Measurements from ENCODE around the gene HOXD10.

The HOXD10 gene

DNA sequence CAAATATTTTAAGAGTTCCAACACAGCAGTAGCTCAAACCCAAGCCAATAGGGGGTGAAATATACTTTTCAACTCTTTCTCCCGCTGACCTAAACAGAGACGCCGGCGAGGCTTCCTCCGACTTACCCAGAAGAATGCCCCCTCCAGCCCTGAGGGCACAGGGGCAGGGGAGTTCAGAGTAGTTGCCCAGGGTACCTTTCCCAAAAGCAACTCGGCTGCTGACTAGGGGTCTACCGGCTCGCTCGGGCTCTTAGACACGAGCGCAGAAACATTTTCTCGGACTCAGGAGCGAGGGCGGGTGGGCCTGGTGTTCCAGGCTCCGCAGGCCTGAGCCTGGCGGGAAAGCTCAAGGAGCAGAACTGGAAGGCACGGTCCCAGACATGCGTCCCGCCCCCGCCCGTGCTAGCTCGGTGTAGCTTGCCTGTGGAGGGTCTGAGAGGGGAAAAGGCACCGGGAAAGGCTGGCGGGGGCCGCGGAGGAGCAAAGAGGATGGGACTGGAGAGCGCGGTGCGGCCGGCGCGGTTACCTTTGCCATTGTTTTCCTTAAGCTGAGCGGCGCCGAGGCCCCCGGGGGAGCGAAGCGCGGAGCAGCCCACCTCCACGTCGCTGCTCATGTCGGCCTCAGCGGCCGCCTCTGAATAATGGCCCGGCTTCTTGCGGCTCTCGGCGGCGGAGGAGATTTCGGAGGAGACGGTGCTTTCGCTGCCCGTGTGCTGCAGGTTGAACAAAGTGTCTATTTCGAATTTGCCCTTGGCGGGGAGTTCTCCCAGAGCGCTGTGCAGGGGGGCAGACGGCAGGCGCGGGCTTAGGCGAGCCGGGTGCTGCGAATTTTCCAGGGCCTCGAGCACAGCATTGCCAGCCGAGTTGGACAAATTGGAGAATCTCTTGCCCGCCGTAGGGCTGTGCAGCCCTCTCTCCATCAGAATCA is 33.5 kb upstream of the HOXD10 start:
- no peak for DNase-seq

DNA sequence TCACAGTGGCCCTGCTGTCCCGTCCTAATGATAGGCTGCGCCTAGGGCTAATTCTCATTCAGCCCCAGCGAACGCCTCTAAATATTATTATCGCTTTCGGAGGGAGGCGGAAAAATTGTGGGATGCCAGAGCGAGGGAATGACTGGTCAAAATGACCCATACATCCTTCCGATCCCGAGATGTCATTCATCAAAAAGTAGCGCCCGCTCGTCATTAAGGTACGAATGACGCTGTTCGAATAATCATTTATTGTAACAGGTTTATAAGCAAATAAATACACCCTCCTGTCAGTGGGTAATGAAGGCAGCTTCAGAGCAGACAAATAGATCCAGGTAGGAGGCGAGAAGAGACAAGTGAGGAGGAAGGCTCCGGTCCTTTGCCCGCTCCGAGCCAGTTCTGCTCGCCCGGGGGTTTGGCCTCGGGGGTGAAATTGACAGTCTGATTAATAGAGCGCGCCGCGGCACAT is 32.7 kb upstream of the HOXD10 start, which contains the start of gene EVX2:
Gene EVX2, minus strand, starts transcription at position 167 of the 466 bp plus-strand sequence. CDS start 186 bp downstream, outside the sequence.
- no peak for DNase-seq

DNA sequence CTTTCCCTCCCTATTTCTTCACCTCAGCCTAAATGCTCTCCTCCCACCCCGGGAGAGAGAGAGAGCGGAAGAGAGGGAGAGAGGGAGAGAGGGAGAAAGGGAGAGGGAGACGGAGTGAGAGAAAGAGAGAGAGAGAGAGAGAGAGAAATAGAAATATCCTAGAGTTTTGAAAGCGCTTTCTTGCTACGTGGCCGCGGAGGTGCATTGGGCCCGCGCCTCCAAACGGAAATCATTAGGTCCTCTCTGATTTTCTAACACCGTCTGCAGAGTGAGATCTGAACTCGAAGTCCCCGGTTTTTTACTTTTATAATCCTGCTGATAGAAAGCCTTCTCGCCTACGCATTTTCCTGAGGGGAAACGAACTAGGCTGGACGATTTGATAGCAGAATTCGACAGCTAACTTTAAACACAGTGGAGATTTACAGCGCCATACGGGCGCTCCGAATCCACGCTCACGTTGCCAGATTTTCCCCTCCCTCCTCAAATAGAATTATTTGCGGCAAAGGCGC is 31.9 kb upstream of the HOXD10 start:
- no peak for DNase-seq

DNA sequence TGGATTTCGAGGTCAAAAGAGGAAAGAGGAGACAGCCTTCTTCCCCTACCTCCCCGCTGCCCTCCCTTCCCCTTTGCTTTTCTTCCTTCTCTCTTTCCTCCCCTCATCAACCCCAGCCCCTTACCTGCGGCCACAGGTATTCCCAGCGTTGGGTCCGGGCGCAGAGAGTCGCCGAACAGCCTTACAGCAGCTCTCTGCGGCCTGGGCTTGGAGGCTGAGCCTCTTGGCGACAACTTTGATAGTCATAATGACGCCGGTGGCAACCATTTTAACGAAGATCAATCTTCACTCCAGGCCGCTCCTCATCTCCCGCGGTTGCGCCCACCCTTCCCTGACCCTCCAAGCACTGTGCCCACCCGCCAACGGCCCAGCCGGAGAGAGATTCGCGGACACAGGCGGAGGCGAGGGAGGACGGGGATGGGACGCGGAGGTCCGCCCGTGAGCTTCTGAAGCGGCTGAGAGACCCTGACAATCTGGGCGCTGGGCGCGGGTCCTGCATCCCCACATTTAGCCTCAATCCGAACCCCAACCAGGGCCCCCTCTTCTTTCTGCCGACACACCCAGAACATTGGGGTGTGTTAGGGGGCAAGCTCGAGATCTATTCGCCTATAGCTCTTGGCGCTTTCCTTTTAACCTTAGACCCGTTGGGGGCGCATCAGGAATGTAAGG is 31.3 kb upstream of the HOXD10 start:
- no peak for DNase-seq

DNA sequence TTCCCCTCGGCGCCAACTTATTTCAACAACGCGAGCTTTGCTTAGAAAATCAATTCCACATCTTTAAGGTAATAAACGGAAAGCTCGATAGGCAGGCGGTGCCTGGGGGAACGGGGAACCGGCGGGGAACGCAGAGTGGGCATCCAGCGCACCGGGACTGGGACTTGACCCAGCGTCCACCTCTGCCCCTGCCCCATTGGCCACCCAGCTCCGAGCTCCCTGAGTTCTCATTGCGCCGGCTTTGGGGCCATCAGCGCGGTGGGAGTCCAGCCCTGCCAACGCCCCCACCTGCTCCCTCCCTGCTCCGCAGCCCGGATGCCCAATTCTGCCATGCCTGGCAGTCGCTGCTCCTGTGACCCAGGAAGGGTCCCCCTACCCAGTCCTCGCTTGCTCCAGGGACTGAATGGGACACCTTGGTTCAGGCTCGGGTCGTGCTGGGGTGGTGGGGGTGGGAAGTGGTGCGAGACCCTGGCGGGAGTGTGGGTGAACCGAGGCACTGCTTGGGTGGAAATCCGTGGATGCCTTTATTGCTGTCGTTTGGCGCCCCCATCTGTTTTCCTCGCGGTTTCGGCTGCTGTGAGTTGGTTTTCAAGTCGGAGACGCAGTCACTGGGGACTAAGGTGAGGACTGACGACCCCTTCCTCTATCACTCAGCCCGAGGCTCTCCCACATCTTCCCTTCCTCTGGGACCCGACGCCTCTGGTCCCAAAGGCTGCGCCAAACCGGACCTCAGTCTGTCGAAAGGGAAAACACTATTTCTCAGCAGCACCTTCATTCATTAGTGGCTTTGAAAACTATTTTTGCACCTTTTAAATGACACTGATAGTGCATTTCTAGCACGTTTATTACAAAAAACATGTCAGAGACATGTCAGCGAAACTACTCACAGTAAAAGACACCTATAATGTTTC is 30.5 kb upstream of the HOXD10 start:
- peak; percentile 37 for DNase-seq

DNA sequence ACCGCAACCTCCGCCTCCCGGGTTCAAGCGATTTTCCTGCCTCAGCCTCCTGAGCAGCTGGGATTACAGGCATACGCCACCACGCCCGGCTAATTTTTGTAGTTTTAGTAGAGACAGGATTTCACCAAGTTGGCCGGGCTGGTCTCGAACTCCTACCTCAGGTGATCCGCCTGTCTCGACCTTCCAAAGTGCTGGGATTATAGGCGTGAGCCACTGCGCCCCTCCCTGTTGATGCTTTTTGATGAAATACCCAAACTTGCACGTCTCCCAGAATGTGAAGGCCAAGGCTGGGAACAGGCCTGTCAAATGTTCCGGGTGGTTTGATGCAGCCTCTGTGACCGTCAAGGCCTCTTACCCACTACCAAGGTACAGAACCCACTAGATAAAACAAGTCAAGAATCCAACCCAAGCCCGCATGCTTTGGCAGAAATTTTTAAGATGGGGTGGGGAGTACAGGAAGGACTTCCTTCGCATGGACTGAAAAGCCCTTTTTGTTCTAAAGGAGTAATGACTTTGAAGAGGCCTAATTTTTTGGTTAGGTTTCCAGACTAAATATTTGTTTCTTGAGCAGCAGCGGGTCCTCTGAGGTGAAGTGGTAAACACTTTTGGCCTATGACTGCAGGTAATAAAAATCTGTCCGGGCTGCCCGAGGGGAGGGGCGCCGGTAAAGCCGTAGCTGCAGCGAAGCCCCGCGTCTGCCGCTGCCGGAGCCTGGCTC is 29.1 kb upstream of the HOXD10 start:
- no peak for DNase-seq

DNA sequence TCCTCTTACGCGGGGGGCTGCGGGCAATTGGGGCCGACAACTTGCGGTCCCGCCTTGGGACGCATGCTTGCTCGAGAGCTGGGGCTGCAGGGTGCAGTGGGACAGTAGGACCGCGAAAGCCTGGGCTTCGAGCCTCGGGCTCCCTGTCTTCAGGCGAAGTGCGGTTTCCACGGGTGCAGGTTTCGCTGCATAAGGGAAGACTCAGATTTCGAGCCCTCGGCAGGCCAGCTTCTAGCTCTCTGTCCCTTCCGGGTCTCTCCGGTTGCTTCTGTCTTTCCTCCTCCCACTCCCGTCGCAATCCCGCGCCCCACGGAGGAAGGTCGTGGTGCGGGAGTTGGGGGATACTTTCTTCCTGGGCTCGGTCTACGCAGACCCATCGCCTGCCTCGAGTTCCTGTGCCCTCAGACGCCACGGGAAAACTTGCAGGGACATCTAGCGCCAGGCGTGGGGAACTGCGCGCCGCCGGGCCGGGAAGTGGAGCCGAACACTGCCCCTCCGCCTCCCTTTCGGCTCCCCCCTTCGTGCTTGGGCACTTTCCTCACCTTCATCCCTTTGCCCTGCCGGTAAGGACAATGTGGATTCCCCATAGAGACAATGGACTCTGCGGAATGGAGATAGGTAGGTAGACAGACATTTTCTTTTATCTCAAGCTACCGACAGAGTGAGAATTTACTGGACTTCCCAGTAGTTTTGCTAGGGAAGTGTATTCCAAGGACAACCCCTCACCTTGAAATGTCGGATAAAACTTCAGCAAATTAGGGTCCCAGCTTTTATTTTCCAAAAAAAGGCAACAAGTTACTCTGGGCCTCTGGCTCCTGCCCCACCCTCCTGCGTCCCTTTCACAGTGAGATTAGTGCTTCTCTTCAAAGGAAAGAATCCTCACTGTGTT is 28.3 kb upstream of the HOXD10 start:
- DNase-seq = peak; percentile 43

DNA sequence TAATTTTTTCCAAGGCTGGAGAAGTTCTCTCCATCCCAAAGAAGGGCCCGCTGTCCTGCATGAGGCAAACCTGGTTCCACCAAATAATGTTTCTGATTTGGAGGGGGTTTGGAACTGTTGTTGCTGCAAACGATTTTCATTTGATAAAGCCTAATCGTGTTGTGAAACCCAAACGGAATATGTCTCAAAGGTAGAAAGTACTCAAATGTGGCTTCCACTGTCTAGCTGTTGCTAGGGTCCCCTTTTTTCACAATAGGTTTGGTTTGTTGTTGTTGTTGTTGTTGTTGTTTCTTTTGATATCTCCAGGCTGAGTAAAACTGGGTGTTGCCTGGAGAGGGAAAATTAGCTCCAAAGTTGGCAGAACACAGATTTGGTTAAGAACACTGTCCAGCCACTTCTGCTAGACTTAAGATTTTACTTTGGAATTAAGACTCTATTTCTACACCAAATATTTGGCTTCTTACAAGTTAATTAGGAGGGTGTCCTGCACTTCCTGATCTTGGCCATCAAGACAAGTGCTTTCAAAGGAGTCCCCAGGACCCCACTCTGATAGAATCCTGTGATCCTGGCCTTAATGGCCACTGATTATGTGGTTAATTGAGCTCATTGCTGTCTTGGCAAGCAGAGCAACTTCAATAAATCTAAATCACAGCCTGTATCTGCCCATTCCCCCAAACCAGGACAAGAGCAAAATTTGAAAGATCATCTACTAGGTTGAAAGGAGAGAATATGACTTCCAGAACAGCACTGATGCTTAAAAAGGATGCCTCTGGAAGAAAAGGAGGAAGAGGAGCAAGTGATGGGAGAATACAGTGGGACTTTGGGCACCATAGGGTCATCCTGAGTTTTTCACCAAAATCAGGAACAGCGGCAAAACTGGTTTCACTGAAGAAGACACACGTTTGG is 27.4 kb upstream of the HOXD10 start:
- no peak for DNase-seq

DNA sequence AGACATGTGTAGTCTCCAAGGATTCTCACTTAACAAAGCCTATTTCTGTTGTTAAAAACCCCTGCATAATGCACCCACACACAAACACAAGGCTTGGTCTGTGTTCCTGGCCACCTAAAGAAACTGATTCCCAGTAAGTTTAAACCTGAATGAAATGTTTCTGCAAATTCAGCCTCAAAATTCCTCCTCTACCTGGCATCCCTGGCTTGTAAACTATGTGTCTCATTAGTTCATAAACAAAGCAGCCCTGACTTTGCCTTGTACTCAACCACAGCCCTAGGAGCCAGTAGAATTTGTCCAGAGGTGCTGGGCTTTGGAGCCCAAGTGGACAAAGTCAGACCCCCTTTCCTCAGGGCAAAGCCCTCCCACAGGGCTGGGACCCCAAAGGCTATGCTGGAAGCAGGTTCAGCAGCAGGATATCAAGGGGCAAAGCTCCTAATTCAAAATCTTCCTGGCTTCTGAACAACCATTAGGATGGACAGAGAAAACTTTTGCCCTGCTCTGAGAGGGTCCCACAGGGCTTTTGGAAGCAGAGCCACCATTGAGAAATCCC is 26.7 kb upstream of the HOXD10 start:
- no peak for DNase-seq

DNA sequence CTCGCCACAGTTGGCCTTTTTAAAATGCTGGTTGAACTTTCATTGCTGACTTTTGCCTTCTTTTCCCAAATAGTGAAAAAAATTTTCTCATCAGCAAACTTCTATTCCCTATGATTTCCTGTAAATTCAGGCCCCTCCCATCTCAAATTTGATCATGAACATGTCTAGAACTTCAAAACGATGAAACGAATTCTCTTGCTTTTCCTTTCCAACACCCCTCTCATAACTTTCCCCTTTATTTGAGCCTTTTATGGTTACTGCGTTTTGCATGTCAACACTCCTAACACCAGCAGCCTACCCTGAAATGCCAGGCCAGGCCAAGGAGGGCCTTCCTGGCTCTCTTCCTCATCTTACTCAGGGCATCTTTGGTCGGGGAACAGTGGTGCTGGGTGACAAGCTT is 25.7 kb upstream of the HOXD10 start:
- DNase-seq = no peak

DNA sequence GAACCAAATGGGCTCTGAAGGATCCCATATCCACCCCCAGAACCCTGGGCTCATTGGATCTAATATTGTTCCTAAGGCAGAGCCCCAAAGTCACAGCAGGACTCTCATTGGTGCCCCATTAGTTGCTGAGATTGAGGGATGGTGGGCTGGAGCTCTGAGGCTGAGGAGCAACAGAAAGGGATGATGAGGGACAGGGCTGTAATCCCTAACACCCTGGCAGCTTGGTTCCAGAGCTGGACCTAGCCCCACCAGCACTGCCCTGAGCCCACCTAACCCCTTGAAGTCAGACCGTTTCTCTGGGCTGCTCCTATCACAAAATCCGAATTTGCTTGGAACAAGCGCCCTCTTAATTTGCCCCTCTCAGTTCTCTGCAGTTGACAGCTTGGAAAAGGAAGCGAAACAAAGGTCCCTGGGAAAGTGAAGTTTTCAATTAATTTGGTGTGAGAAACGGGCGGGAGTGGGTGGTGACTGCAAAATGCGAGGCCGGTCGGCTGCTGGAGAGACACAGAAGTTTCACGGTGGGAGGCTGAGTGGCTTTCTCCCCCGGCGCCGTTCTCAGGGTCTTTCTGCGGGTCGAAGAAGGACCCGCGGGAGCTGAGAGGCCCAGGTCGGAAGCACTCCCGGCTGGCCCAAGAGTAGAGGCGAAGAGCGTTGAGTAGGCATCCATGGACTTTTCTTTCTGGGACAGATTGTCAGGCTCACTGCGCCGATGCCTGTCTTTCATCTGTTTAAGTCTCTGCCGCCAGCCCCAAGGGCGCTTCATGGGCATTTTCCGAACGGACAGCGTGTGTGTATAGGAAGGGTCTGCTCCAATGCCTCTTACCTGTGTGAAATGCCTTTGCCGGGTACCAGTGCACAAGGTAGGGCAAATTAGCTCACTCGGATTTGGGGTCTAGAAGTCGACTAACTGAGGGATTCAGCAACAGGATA is 25.0 kb upstream of the HOXD10 start:
- DNase-seq = no peak

DNA sequence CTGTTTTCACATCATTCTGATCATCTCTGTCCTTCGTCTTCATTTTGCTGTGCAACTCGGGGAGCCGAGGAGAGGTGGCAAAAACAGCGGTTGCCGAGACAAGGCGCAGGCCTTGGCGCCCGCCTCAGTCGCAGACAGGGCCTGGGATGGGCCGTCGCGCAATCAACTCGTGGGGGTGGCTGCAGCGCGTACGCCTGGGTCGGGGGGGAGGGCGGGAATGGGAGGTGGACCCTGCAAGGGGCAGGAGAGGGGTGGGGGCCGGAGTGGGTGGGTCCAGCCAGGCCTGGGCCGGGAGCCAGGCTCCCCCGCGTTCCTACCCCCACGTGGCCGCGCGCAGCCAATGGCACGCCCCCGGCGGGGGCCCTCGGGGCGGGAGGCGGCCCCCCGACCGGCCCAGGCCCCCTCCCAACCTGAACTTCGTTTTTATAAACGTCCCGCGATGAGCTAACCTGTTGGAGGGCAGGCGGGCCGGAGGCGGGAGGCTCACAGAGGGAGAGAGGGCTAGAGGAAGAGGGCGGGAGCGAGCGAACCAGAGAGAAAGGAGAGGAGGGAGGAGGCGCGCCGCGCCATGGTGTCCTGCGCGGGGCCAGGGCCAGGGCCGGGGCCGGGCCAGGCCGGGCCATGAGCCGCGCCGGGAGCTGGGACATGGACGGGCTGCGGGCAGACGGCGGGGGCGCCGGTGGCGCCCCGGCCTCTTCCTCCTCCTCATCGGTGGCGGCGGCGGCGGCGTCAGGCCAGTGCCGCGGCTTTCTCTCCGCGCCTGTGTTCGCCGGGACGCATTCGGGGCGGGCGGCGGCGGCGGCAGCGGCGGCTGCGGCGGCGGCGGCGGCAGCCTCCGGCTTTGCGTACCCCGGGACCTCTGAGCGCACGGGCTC is 24.1 kb upstream of the HOXD10 start, which contains the start of gene HOXD13:
Gene HOXD13, plus strand, starts transcription at position 452 of the 875 bp plus-strand sequence. Its CDS starts 170 bp downstream, at position 622.
- no peak for DNase-seq

DNA sequence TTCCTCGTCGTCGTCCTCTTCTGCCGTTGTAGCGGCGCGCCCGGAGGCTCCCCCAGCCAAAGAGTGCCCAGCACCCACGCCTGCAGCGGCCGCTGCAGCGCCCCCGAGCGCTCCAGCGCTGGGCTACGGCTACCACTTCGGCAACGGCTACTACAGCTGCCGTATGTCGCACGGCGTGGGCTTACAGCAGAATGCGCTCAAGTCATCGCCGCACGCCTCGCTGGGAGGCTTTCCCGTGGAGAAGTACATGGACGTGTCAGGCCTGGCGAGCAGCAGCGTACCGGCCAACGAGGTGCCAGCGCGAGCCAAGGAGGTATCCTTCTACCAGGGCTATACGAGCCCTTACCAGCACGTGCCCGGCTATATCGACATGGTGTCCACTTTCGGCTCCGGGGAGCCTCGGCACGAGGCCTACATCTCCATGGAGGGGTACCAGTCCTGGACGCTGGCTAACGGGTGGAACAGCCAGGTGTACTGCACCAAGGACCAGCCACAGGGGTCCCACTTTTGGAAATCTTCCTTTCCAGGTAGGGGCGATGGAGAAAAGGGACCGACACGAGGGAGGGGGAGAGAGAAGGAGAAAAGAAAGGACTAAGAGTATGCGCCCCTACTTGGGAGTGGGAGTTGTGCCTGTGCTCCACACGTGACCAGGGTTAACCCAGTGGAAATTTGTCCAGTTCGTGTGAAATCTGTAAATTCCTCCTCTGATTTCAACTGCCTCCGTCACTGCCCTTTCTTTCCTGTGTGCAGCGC is 23.3 kb upstream of the HOXD10 start:
- DNase-seq = no peak

DNA sequence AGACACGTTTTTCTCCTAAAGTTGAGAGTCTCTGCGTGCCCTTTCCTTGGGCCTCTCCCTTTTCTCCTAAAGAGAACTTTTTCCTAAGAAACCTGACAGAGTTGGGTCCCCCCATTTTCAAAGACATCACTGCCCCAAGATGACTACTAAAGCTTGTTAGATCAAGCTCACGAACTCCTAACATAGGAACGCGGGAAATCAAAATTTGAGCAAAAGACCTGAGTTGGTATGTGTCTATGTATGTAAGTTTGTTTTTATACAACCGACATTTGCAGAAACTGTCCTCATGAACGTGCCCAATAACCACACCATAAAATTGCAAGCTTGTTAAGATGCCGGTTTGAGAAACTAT is 22.7 kb upstream of the HOXD10 start:
- DNase-seq = no peak

DNA sequence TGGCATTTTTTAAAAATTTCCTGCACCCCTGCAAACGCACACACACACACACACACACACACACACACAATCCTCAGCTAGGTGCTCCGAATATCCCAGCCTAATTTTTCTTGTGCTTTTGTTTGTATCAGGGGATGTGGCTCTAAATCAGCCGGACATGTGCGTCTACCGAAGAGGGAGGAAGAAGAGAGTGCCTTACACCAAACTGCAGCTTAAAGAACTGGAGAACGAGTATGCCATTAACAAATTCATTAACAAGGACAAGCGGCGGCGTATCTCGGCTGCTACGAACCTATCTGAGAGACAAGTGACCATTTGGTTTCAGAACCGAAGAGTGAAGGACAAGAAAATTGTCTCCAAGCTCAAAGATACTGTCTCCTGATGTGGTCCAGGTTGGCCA is 22.2 kb upstream of the HOXD10 start:
- no peak for DNase-seq

DNA sequence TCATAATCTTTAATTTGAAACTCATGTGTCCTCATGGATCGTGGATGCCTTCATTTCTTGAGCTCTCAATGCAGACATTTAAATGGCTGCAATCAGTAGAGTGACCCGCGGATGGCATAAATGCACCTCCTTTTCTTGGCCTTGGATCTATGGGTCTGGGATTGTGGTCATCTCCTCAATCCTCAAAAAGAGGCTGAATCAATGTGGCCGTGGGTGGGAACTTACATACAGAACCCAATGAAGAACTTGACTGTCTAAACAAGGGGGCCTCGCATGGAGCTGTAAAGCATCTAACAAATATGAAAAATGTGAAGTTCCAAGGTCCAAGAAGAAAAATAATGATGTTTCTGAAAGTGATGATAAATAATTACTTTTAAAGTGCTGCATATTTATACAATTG is 21.2 kb upstream of the HOXD10 start:
- no peak for DNase-seq

Measured in RPMI8226 (cell line).